H1 (cell line): Measurements from ENCODE around the gene MYH11. TPM values are rescaled to one million over a fixed set of nuclear protein-coding genes. Genes with fewer than 3 reads are reported as not detected.

Experiments used
- CTCF ChIA-PET: fragments of 300-600 bp; sonication (Branson Sonifier 250); formaldehyde crosslinking; loops from one replicate; lab custom pipeline; 2021; ENCODE audit not compliant: partially characterized antibody; lab: Charles Lee
- POLR2A ChIA-PET: fragments of 300-600 bp; sonication (Branson Sonifier 250); formaldehyde crosslinking; loops from one replicate; lab custom pipeline; 2021; ENCODE audit warnings: inconsistent platforms; ENCODE audit not compliant: partially characterized antibody; lab: Charles Lee
- DNase-seq, 2 experiments: peaks; one replicate each; pipeline versions ENCODE4 v3.0.0 to v3.0.0-alpha.2; 2010 to 2022; ENCODE audit warnings: low spot score in 2 of 2, low read depth in 1 of 2, mixed read lengths in 1 of 2
- FAIRE-seq: peaks from 2 replicates; lab custom pipeline; 2011; peaks lifted over from hg19 to GRCh38; lab: Jason Lieb, UNC
- H2AFZ ChIP-seq: 2 replicates; pipeline ENCODE4 v1.8.1; 2012; ENCODE audit warnings: low read length, inconsistent platforms
- H2AK5ac ChIP-seq: 2 replicates; pipeline ENCODE4 v1.6.1; 2013; ENCODE audit warnings: low read depth, low read length
- H2BK120ac ChIP-seq: replicated peaks from 2 replicates; pipeline ENCODE3; 2013; ENCODE audit warnings: low read depth, low read length, inconsistent platforms
- H2BK12ac ChIP-seq: 2 replicates; pipeline ENCODE4 v1.6.1; 2013; ENCODE audit warnings: low read depth, low read length
- H2BK15ac ChIP-seq: 2 replicates; pipeline ENCODE4 v1.6.1; 2013; ENCODE audit warnings: low read length
- H2BK20ac ChIP-seq: 2 replicates; pipeline ENCODE4 v1.6.1; 2013; ENCODE audit warnings: low read length
- H2BK5ac ChIP-seq: 2 replicates; pipeline ENCODE4 v1.6.1; 2013; ENCODE audit warnings: low read depth, low read length
- H3K14ac ChIP-seq: 2 replicates; pipeline ENCODE4 v1.6.1; 2013; ENCODE audit warnings: inconsistent platforms; ENCODE audit not compliant: insufficient read length
- H3K18ac ChIP-seq: 2 replicates; pipeline ENCODE4 v1.6.1; 2013; ENCODE audit warnings: low read length; ENCODE audit errors: extremely low read depth
- H3K23ac ChIP-seq: 2 replicates; pipeline ENCODE4 v1.6.1; 2013; ENCODE audit warnings: inconsistent platforms; ENCODE audit not compliant: insufficient read length
- H3K23me2 ChIP-seq: 2 replicates; pipeline ENCODE4 v1.6.1; 2013; ENCODE audit warnings: low read depth, low read length
- H3K27ac ChIP-seq: 2 replicates; pipeline ENCODE4 v1.6.1; 2011; ENCODE audit warnings: low read depth, low read length, inconsistent platforms
- H3K27me3 ChIP-seq, 4 experiments: replicated peaks in 1 of 4; 1 replicate in 1 of 4; 2 replicates in 3 of 4; pipeline versions ENCODE4 v1.6.1 to v1.8.1; 2011 to 2013; ENCODE audit warnings: low read length in 3 of 4, mild to moderate bottlenecking in 3 of 4, inconsistent platforms in 2 of 4, mixed read lengths in 2 of 4, moderate library complexity in 1 of 4; ENCODE audit not compliant: control insufficient read depth in 3 of 4, insufficient read depth in 3 of 4; ENCODE audit errors: extremely low read depth in 1 of 4
- H3K36me3 ChIP-seq, 4 experiments: 2 replicates each; pipeline versions ENCODE4 v1.6.1 to v1.8.1; 2011 to 2013; ENCODE audit warnings: mild to moderate bottlenecking in 4 of 4, low read length in 3 of 4, moderate library complexity in 2 of 4, control low read depth in 1 of 4, inconsistent platforms in 1 of 4; ENCODE audit not compliant: insufficient read depth in 4 of 4, control insufficient read depth in 2 of 4
- H3K4ac ChIP-seq: replicated peaks from 2 replicates; pipeline ENCODE3; 2013; ENCODE audit warnings: low read length, low read depth, mixed read lengths, inconsistent platforms; ENCODE audit not compliant: insufficient read length
- H3K4me1 ChIP-seq, 4 experiments: replicated peaks in 1 of 4; 1 replicate in 1 of 4; 2 replicates in 3 of 4; pipeline versions ENCODE4 v1.6.1 to v1.8.1; 2011 to 2013; ENCODE audit warnings: low read length in 3 of 4, inconsistent platforms in 2 of 4, mixed read lengths in 1 of 4; ENCODE audit not compliant: insufficient read depth in 4 of 4, control insufficient read depth in 3 of 4
- H3K4me2 ChIP-seq, 2 experiments: 2 replicates each; pipeline versions ENCODE4 v1.6.1 to v1.8.1; 2011 to 2013; ENCODE audit warnings: low read depth in 2 of 2, low read length in 2 of 2, control low read depth in 1 of 2, inconsistent platforms in 1 of 2, mild to moderate bottlenecking in 1 of 2; ENCODE audit not compliant: insufficient read depth in 1 of 2
- H3K4me3 ChIP-seq, 4 experiments: fragments of 200-600, 300-600 bp in 1 of 4; sonication (generic), shearing (Covaris generic), sonication (Bioruptor Twin) in 1 of 4; 2 replicates each; pipeline versions ENCODE4 v1.5.1 to v1.8.1; 2011 to 2016; ENCODE audit warnings: low read length in 4 of 4, low read depth in 3 of 4, control low read depth in 2 of 4, inconsistent platforms in 2 of 4, mild to moderate bottlenecking in 2 of 4, mixed read lengths in 1 of 4, moderate library complexity in 1 of 4; ENCODE audit not compliant: insufficient read depth in 2 of 4; ENCODE audit errors: extremely low read depth in 1 of 4
- H3K56ac ChIP-seq: replicated peaks from 2 replicates; pipeline ENCODE3; 2013; ENCODE audit warnings: low read depth, mild to moderate bottlenecking, mixed read lengths, low read length, inconsistent platforms; ENCODE audit not compliant: insufficient read length
- H3K79me1 ChIP-seq: 2 replicates; pipeline ENCODE4 v1.6.1; 2013; ENCODE audit warnings: low read depth, low read length, control low read depth
- H3K79me2 ChIP-seq, 2 experiments: 2 replicates each; pipeline versions ENCODE4 v1.6.1 to v1.8.1; 2012 to 2013; ENCODE audit warnings: low read length in 2 of 2, mild to moderate bottlenecking in 2 of 2, inconsistent platforms in 1 of 2; ENCODE audit not compliant: insufficient read depth in 2 of 2, control insufficient read depth in 1 of 2
- H3K9ac ChIP-seq, 4 experiments: replicated peaks in 1 of 4; 1 replicate in 1 of 4; 2 replicates in 3 of 4; pipeline versions ENCODE4 v1.6.1 to v1.8.1; 2011 to 2013; ENCODE audit warnings: low read depth in 3 of 4, low read length in 3 of 4, control low read depth in 2 of 4, mild to moderate bottlenecking in 2 of 4, moderate library complexity in 2 of 4, inconsistent platforms in 1 of 4; ENCODE audit errors: extremely low read depth in 1 of 4
- H3K9me3 ChIP-seq, 2 experiments: 2 replicates each; pipeline versions ENCODE4 v1.6.1 to v1.8.1; 2012 to 2013; ENCODE audit warnings: mild to moderate bottlenecking in 2 of 2, moderate library complexity in 2 of 2, control low read depth in 1 of 2, inconsistent platforms in 1 of 2, low read depth in 1 of 2, low read length in 1 of 2, mixed read lengths in 1 of 2; ENCODE audit not compliant: insufficient read depth in 2 of 2
- H4K20me1 ChIP-seq, 2 experiments: replicated peaks in 1 of 2; 2 replicates each; pipeline versions ENCODE3 to v1.8.1; 2011 to 2013; ENCODE audit warnings: inconsistent platforms in 2 of 2, low read length in 2 of 2, mild to moderate bottlenecking in 1 of 2; ENCODE audit not compliant: insufficient read depth in 2 of 2, control insufficient read depth in 1 of 2
- H4K5ac ChIP-seq: 2 replicates; pipeline ENCODE4 v1.6.1; 2013; ENCODE audit warnings: low read length, low read depth, mixed read lengths, inconsistent platforms; ENCODE audit not compliant: insufficient read length
- H4K8ac ChIP-seq: 2 replicates; pipeline ENCODE4 v1.8.0; 2013; ENCODE audit warnings: mild to moderate bottlenecking, moderate library complexity, low read length, inconsistent platforms; ENCODE audit not compliant: insufficient read depth; ENCODE audit errors: extremely low read depth
- H4K91ac ChIP-seq: replicated peaks from 2 replicates; pipeline ENCODE3; 2013; ENCODE audit warnings: low read length, mixed read lengths, inconsistent platforms; ENCODE audit not compliant: insufficient read length
- EZH2 ChIP-seq: fragments of 200-600 bp; sonication (generic); IDR thresholded peaks from 2 replicates; pipeline ENCODE4 v1.7.1; 2012; ENCODE audit warnings: low read depth, mild to moderate bottlenecking, moderate library complexity, low read length, inconsistent platforms; ENCODE audit not compliant: severe bottlenecking
- KDM1A ChIP-seq: fragments of 200-600, 300-600 bp; sonication (generic); IDR thresholded peaks from 2 replicates; pipeline ENCODE4 v1.7.1; 2016; ENCODE audit warnings: mild to moderate bottlenecking, low read length, borderline replicate concordance
- WGBS, 2 experiments: shearing (Covaris generic) in 1 of 2; methylation state at CpG; one replicate each; pipeline versions ENCODE4 v1.1.6 to v1.1.7; 2013 to 2015; ENCODE audit warnings: low lambda C conversion rate in 2 of 2, mixed read lengths in 2 of 2, inconsistent platforms in 1 of 2, low coverage in 1 of 2, missing lambda C conversion rate in 1 of 2; ENCODE audit not compliant: insufficient replicate concordance in 2 of 2, insufficient coverage in 1 of 2, insufficient read length in 1 of 2; ENCODE audit errors: extremely low coverage in 1 of 2, missing lambda C conversion rate in 1 of 2; 5-methylcytosine and 5-hydroxymethylcytosine counted together
- polyA plus RNA-seq, 7 experiments: library from polyadenylated mRNA; depleted of rRNA in 3 of 7; stranded (reverse) in 5 of 7; unstranded in 2 of 7; fragments of >200 nt in 5 of 7; fragments of 200-250 nt in 2 of 7; gene quantifications; 1 replicate in 5 of 7; 2 replicates in 1 of 7; 4 replicates in 1 of 7; pipeline versions ENCODE4 v1.2.1 to v1.2.3, GENCODE V29; 2011 to 2013; ENCODE audit warnings: missing spikeins in 2 of 7, mixed read lengths in 2 of 7
- total RNA-seq: library from RNA; stranded (reverse); fragmentation: NEBNext Ultra II Directional; extraction: Animal tissue kit (Norgen Biotek cat#: 25700); gene quantifications from 2 replicates; pipeline ENCODE4 v1.2.1, GENCODE V29; 2021

MYH11 gene
- total and polyA plus RNA-seq, 2 of the 8 experiments (the other 6 are each of a cell fraction or from before 2014, with no cell fraction given): 0.11 to 0.78 TPM

DNA sequence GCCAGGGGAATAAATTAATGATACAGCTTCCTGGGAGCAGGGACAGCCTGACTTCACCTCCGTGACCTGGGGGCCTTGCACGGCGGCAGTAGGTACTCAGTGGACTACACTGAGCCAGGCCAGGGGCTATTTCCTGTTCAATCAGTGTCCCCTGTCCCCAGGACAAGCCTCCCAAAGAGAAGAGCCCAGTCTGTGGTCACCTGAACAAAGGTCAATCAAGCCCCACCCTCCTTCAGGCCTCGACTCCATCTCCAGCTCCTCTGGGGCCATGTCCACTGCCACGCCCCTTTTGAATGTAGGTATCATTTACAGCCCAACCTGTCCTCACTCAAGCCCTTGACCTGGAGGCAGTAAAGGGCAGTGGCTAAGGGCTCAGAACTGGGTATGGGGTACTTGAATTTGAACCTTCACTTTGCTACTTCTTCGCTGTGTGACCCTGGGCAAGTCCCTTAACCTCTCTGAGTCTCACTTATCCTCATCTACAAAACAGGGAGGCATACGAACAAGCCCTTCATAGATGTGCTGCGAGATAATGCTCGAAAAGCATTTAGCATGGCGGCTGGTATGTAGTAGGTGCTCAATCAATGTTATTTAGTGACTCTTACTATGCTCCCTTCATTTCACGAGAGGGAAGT is 29.0 kb downstream of the MYH11 start:
- Histone ChIP-seq H3K18ac (no peak overlapping the region), H3K4me1 (no peaks in the 10 kb centered on the region), H3K9me3 (no peaks in the 10 kb centered on the region), H3K79me1 (no peaks in the 10 kb centered on the region), H3K23me2 (no peaks in the 10 kb centered on the region), H2BK15ac (no peak overlapping the region), H2BK5ac (no peak overlapping the region), H4K91ac (no peak overlapping the region), H2BK120ac (no peak overlapping the region), H3K14ac (no peak overlapping the region), H3K4ac (no peak overlapping the region), H3K27ac (no peak overlapping the region), H2AFZ (no peak overlapping the region), H3K36me3 (no peaks in the 10 kb centered on the region), H3K4me3 (no peak overlapping the region), H2BK20ac (no peak overlapping the region), H3K79me2 (no peaks in the 10 kb centered on the region), H3K4me2 (no peak overlapping the region), H3K27me3 (no peaks in the 10 kb centered on the region), H4K5ac (no peak overlapping the region), H4K8ac (no peak overlapping the region), H3K56ac (no peak overlapping the region), H4K20me1 (no peaks in the 10 kb centered on the region), H3K23ac (no peak overlapping the region), H3K9ac (no peak overlapping the region), H2AK5ac (no peak overlapping the region), H2BK12ac (no peak overlapping the region)
- CTCF ChIA-PET: interaction anchor here (1.0 to 1.6 kb wide), 4 partner anchors 50 to 72 kb away, joined by 3 to 4 read pairs (median 4); no protein-coding TSS in a partner anchor
- WGBS, 2 experiments: 90% methylated on average over 11 of the region's 11 CpGs; no CpG with 5 or more reads in 1 of the 2 experiments
- no peak for DNase-seq
- FAIRE-seq: no peak
- 0 out of 2 replicates have a peak, but pooled peaks have one; percentile 14 for TF ChIP-seq KDM1A
- TF ChIP-seq EZH2: no peak
- POLR2A ChIA-PET: interaction anchor here (1.7 kb wide), 1 partner anchor 61 kb away, joined by 5 read pairs; the partner anchor contains the start of gene CEP20
